GM12864 (cell line): ENCODE results near the gene SENP7.
"Not testable (repeated sequence)": the region's sequence is repeated elsewhere in the genome, so short reads cannot be mapped to it uniquely, and the experiment has no call there.

Source experiments
- DNase-seq: peaks from one replicate; pipeline ENCODE4 v3.0.0-alpha.2; 2011; ENCODE audit warnings: low read depth
- H3K4me3 ChIP-seq: 2 replicates; pipeline ENCODE4 v1.5.1; 2011; ENCODE audit warnings: mild to moderate bottlenecking, low read depth, low read length, control low read depth
- CTCF ChIP-seq: IDR thresholded peaks from 2 replicates; pipeline ENCODE4 v1.5.1; 2011; ENCODE audit warnings: low read depth, mild to moderate bottlenecking, moderate library complexity, low read length, control low read depth, inconsistent platforms; ENCODE audit errors: missing control alignments

SENP7 gene

GRCh38 chr3:101310978-101311375 is 202.0 kb downstream of the SENP7 start:
- TF ChIP-seq CTCF, result no peak
- H3K4me3 ChIP-seq, result no peak overlapping the region
- no peak for DNase-seq

- not testable (repeated sequence) for DNase-seq, H3K4me3 ChIP-seq
Measured at GRCh38 chr3:101308147-101308772, 204.8 kb downstream of the SENP7 start.

GRCh38 chr3:101303836-101304235 is 209.2 kb downstream of the SENP7 start:
- no peak for TF ChIP-seq CTCF
- no peak for DNase-seq

GRCh38 chr3:101303089-101303731 is 209.8 kb downstream of the SENP7 start:
- TF ChIP-seq CTCF, result no peak
- peak overlapping the region; percentile 18; the same call in 1 of the 2 replicates for H3K4me3 ChIP-seq
- DNase-seq, result no peak

More at GRCh38 chr3:101303836-101304235, 209.2 kb downstream of the SENP7 start:
- no peak overlapping the region for H3K4me3 ChIP-seq

DNA sequence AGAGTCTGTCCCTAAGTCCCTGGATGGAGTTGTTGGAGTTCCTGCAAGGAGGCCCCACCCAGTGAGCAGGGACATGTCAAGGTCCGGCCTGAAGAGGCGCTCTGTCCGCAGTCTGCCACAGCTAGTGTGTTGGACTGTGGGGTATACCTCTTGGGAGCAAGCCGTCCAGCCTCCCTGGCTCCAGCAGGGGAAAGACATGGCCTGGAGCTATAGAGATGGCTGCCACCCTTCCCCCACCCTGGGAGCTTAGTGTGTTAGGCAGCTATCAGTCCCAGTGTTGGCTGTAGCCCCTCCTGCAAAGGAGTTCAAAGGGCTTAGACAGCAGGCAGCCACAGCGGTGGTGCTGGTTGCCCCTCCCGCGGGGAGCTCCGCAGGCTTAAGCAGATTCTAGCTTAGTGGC is 212.9 kb downstream of the SENP7 start:
- DNase-seq, result no peak
- no peak overlapping the region for H3K4me3 ChIP-seq
- no peak for TF ChIP-seq CTCF

- DNase-seq, result no peak
- no peak overlapping the region for H3K4me3 ChIP-seq
- TF ChIP-seq CTCF, result no peak
Measured at GRCh38 chr3:101292027-101292426, 221.0 kb downstream of the SENP7 start.

- no peak for TF ChIP-seq CTCF
- H3K4me3 ChIP-seq, result no peak overlapping the region
- no peak for DNase-seq
Measured at GRCh38 chr3:101288294-101288693, 224.7 kb downstream of the SENP7 start.
